Thoracic aorta (tissue), 2 donors: ENCODE data around the gene AURKAIP1. TPM values are rescaled to one million over a fixed set of nuclear protein-coding genes. Genes with fewer than 3 reads are reported as not detected.

Experiments
- ATAC-seq: fragments of 150-250 bp; one replicate; pipeline ENCODE4 v1.8.0; 2017; ENCODE audit warnings: low read depth; ENCODE audit not compliant: insufficient number of reproducible peaks, low FRiP score
- DNase-seq: peaks from one replicate; pipeline ENCODE4 v3.0.0-alpha.2; 2020; ENCODE audit warnings: low spot score
- H3K27ac ChIP-seq, 2 donors: fragments of 200-600 bp; sonication (generic); 1 replicate in 1 of 2; 2 replicates in 1 of 2; pipeline ENCODE4 v1.5.1; 2016; ENCODE audit warnings: mild to moderate bottlenecking in 2 of 2, moderate library complexity in 2 of 2
- H3K27me3 ChIP-seq: fragments of 200-600 bp; sonication (generic); replicated peaks from 2 replicates; pipeline ENCODE4 v1.6.0; 2016; ENCODE audit warnings: mild to moderate bottlenecking; ENCODE audit not compliant: insufficient read depth
- H3K36me3 ChIP-seq: fragments of 200-600 bp; sonication (generic); one replicate; pipeline ENCODE4 v1.5.1; 2016
- H3K4me1 ChIP-seq, 2 donors: fragments of 200-600 bp; sonication (generic); 1 replicate in 1 of 2; 2 replicates in 1 of 2; pipeline versions ENCODE4 v1.5.1 to v1.6.0; 2016; ENCODE audit warnings: low read depth in 2 of 2, mild to moderate bottlenecking in 1 of 2; ENCODE audit not compliant: control insufficient read depth in 1 of 2
- H3K4me3 ChIP-seq: fragments of 200-600 bp; sonication (generic); 2 replicates; pipeline ENCODE4 v1.5.1; 2016; ENCODE audit warnings: mild to moderate bottlenecking
- H3K9me3 ChIP-seq: fragments of 200-600 bp; sonication (generic); 2 replicates; pipeline ENCODE4 v1.5.1; 2016
- total RNA-seq, 2 donors: library from RNA; depleted of rRNA; stranded (reverse); fragments of >200 nt; gene quantifications; one replicate each; pipeline versions ENCODE4 v1.1.0 to v1.2.3, GENCODE V29; 2016
- TF ChIP-seq, protein P1 (sequence below): fragments of 200-600 bp; sonication (generic); IDR thresholded peaks from one replicate; pipeline ENCODE4 v1.5.1; 2019; ENCODE audit warnings: antibody characterized with exemption

The AURKAIP1 gene
- total RNA-seq = 10 to 100 TPM; 43.5 to 94.5 TPM

GRCh38 chr1:1374929-1375662 is at the start of gene AURKAIP1:
AURKAIP1 (minus strand) TSS chr1:1375207; CDS start chr1:1374756, 451 bp downstream.
- DNase-seq (peak; percentile 96), ATAC-seq (peak; percentile 91)
- H3K27me3 ChIP-seq = no peaks in the 10 kb centered on the region
- H3K4me3 ChIP-seq = peak within 1 kb of the TSS; percentile 81
- TF ChIP-seq, protein P1, sequence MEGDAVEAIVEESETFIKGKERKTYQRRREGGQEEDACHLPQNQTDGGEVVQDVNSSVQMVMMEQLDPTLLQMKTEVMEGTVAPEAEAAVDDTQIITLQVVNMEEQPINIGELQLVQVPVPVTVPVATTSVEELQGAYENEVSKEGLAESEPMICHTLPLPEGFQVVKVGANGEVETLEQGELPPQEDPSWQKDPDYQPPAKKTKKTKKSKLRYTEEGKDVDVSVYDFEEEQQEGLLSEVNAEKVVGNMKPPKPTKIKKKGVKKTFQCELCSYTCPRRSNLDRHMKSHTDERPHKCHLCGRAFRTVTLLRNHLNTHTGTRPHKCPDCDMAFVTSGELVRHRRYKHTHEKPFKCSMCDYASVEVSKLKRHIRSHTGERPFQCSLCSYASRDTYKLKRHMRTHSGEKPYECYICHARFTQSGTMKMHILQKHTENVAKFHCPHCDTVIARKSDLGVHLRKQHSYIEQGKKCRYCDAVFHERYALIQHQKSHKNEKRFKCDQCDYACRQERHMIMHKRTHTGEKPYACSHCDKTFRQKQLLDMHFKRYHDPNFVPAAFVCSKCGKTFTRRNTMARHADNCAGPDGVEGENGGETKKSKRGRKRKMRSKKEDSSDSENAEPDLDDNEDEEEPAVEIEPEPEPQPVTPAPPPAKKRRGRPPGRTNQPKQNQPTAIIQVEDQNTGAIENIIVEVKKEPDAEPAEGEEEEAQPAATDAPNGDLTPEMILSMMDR = peak; percentile 22
- H3K27ac ChIP-seq = peak within 1 kb of the TSS; percentile 95 to 99
- peaks cover 7% of the 10 kb centered on the region for H3K36me3 ChIP-seq
- peaks cover 22 to 29% of the 10 kb centered on the region in 2 donors for H3K4me1 ChIP-seq
- H3K9me3 ChIP-seq = no peaks in the 10 kb centered on the region

DNA sequence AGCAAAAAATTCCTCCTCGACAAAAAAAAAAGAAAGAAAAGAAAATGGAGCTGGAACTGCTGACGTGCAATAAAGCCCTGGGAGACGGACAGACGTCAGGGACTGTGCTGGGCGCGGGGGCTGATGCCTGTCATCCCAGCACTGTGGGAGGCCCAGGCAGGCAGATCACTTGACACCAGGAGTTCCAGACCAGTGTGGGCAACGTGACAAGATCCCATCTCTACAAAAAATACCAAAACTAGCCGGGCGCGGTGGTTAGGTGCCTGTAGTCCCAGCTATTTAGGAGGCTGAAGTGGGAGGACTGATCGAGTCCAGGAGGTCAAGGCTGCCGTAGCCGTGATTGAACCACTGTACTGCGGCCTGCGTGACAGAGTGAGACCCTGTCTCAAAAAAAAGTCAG is 49.7 kb upstream of the AURKAIP1 start:
- TF ChIP-seq, protein P1 = no peak
- no peak for ATAC-seq
- no peak overlapping the region for H3K4me3 ChIP-seq
- H3K4me1 ChIP-seq = peaks cover 0 to 6% of the 10 kb centered on the region in 2 donors
- no peak for DNase-seq
- no peak overlapping the region for H3K27ac ChIP-seq
- no peaks in the 10 kb centered on the region for H3K9me3 ChIP-seq
- H3K36me3 ChIP-seq = no peaks in the 10 kb centered on the region
- no peaks in the 10 kb centered on the region for H3K27me3 ChIP-seq

DNA sequence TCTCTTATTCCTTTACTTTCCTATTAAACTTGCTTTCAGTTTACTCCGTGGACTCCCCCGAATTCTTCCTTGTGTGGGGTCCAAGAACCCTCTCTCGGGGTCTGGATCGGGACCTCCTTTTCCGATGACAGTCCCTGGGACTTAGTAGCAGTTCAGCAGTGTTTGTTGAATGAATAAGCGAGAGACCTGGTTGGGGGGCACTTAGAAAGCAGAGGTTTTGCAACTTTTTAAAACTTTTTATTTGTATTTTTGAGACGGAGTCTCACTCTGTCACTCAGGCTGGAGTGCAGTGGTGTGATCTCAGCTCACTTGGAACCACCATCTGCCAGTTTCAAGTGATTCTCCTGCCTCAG is 48.2 kb upstream of the AURKAIP1 start:
- Histone ChIP-seq H3K4me3 (no peak overlapping the region), H3K27me3 (no peaks in the 10 kb centered on the region), H3K9me3 (no peaks in the 10 kb centered on the region), H3K4me1 (peaks cover 0 to 3% of the 10 kb centered on the region in 2 donors), H3K27ac (no peak overlapping the region), H3K36me3 (no peaks in the 10 kb centered on the region)
- TF ChIP-seq, protein P1 = no peak
- ATAC-seq = no peak
- no peak for DNase-seq

- Histone ChIP-seq H3K27ac (no peak overlapping the region), H3K4me1 (peaks cover 0 to 3% of the 10 kb centered on the region in 2 donors), H3K36me3 (no peaks in the 10 kb centered on the region), H3K9me3 (no peaks in the 10 kb centered on the region), H3K27me3 (no peaks in the 10 kb centered on the region), H3K4me3 (no peak overlapping the region)
- ATAC-seq (no peak), DNase-seq (no peak)
- TF ChIP-seq, protein P1 = no peak
These were observed 47.6 kb upstream of the AURKAIP1 start for GRCh38 chr1:1422465-1423244.

GRCh38 chr1:1421907-1422464 is 47.0 kb upstream of the AURKAIP1 start:
- Histone ChIP-seq H3K27me3 (no peaks in the 10 kb centered on the region), H3K27ac (no peak overlapping the region), H3K4me3 (no peak overlapping the region), H3K9me3 (no peaks in the 10 kb centered on the region), H3K4me1 (no peaks in the 10 kb centered on the region), H3K36me3 (no peaks in the 10 kb centered on the region)
- no peak for DNase-seq
- TF ChIP-seq, protein P1 = no peak
- no peak for ATAC-seq
